H1 (cell line): ENCODE results near the gene MYPOP.

Source experiments
- CEBPB ChIP-seq: IDR thresholded peaks from 2 replicates; pipeline ENCODE4 v1.6.1; 2012; ENCODE audit warnings: low read depth, low read length
- EZH2 ChIP-seq: fragments of 200-600 bp; sonication (generic); IDR thresholded peaks from 2 replicates; pipeline ENCODE4 v1.7.1; 2012; ENCODE audit warnings: low read depth, mild to moderate bottlenecking, moderate library complexity, low read length, inconsistent platforms; ENCODE audit not compliant: severe bottlenecking
- MAFK ChIP-seq: IDR thresholded peaks from 2 replicates; pipeline ENCODE4 v1.6.1; 2012; ENCODE audit warnings: low read depth, mild to moderate bottlenecking, improper control_type of control experiment, low read length
- NRF1 ChIP-seq: IDR thresholded peaks from 2 replicates; pipeline ENCODE4 v1.6.1; 2011; ENCODE audit warnings: mild to moderate bottlenecking, low read depth, low read length, improper control_type of control experiment
- RAD21 ChIP-seq, 2 experiments: IDR thresholded peaks in 1 of 2; conservative IDR thresholded peaks in 1 of 2; 2 replicates each; pipeline ENCODE4 v1.6.1; 2011; ENCODE audit warnings: low read depth in 2 of 2, low read length in 2 of 2, improper control_type of control experiment in 1 of 2, inconsistent platforms in 1 of 2, mild to moderate bottlenecking in 1 of 2, moderate library complexity in 1 of 2
- SIN3A ChIP-seq, 2 experiments: IDR thresholded peaks in 1 of 2; conservative IDR thresholded peaks in 1 of 2; 2 replicates each; pipeline ENCODE4 v1.6.1; 2011 to 2012; ENCODE audit warnings: low read length in 2 of 2, improper control_type of control experiment in 1 of 2, low read depth in 1 of 2, mild to moderate bottlenecking in 1 of 2
- SRF ChIP-seq: IDR thresholded peaks from 2 replicates; pipeline ENCODE4 v1.6.1; 2011; ENCODE audit warnings: mild to moderate bottlenecking, low read depth, low read length, moderate library complexity
- ZNF274 ChIP-seq: IDR thresholded peaks from 2 replicates; pipeline ENCODE4 v1.7.0; 2012; ENCODE audit warnings: low read length, borderline replicate concordance; ENCODE audit errors: extremely low read depth
- TF ChIP-seq, protein P1 (sequence below): IDR thresholded peaks from 2 replicates; pipeline ENCODE4 v1.6.1; 2012; ENCODE audit warnings: low read length, inconsistent platforms
- TF ChIP-seq, protein P2 (sequence below), 3 experiments: IDR thresholded peaks; 1 replicate in 2 of 3; 2 replicates in 1 of 3; pipeline versions ENCODE4 v1.5.1 to v1.6.1; 2011; ENCODE audit warnings: low read length in 3 of 3, mild to moderate bottlenecking in 3 of 3, inconsistent platforms in 2 of 3, low read depth in 1 of 3, moderate library complexity in 1 of 3; ENCODE audit not compliant: insufficient read depth in 1 of 3; ENCODE audit errors: control extremely low read depth in 1 of 3

- TF ChIP-seq, protein P1, sequence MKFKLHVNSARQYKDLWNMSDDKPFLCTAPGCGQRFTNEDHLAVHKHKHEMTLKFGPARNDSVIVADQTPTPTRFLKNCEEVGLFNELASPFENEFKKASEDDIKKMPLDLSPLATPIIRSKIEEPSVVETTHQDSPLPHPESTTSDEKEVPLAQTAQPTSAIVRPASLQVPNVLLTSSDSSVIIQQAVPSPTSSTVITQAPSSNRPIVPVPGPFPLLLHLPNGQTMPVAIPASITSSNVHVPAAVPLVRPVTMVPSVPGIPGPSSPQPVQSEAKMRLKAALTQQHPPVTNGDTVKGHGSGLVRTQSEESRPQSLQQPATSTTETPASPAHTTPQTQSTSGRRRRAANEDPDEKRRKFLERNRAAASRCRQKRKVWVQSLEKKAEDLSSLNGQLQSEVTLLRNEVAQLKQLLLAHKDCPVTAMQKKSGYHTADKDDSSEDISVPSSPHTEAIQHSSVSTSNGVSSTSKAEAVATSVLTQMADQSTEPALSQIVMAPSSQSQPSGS = no peak
- no peak for TF ChIP-seq CEBPB
- TF ChIP-seq MAFK = no peak
- TF ChIP-seq, protein P2, sequence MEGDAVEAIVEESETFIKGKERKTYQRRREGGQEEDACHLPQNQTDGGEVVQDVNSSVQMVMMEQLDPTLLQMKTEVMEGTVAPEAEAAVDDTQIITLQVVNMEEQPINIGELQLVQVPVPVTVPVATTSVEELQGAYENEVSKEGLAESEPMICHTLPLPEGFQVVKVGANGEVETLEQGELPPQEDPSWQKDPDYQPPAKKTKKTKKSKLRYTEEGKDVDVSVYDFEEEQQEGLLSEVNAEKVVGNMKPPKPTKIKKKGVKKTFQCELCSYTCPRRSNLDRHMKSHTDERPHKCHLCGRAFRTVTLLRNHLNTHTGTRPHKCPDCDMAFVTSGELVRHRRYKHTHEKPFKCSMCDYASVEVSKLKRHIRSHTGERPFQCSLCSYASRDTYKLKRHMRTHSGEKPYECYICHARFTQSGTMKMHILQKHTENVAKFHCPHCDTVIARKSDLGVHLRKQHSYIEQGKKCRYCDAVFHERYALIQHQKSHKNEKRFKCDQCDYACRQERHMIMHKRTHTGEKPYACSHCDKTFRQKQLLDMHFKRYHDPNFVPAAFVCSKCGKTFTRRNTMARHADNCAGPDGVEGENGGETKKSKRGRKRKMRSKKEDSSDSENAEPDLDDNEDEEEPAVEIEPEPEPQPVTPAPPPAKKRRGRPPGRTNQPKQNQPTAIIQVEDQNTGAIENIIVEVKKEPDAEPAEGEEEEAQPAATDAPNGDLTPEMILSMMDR (IDR thresholded peaks at IDR 0.05; ENCODE audit: control extremely low read depth in 1 of 3, insufficient read depth in 1 of 3, low read depth in 1 of 3, low read length in 3 of 3) = no peak
- TF ChIP-seq ZNF274 = no peak
- peak; percentile 2 for TF ChIP-seq EZH2
- no peak for TF ChIP-seq SRF
- TF ChIP-seq RAD21 (IDR thresholded peaks at IDR 0.05 in 1 of 2, conservative IDR thresholded peaks at IDR 0.05 in 1 of 2; ENCODE audit: low read depth in 2 of 2, low read length in 2 of 2) = no peak
- TF ChIP-seq SIN3A (conservative IDR thresholded peaks at IDR 0.05 in 1 of 2, IDR thresholded peaks at IDR 0.05 in 1 of 2; ENCODE audit: low read depth in 1 of 2, low read length in 2 of 2) = peak in 1 of 2 experiments; percentile 45; a peak in 1 of 4 replicates
- TF ChIP-seq NRF1 = no peak
These were observed at the start of gene MYPOP for GRCh38 chr19:45901912-45902650.
